ENCODE measurements around the gene TBC1D5. TPM values are rescaled to one million over a fixed set of nuclear protein-coding genes. Genes with fewer than 3 reads are reported as not detected.

TBC1D5 gene
- total and polyA plus RNA-seq, 2 of the 4 experiments (the other 2 are of a cell fraction), result 16.4 to 57.0 TPM

DNA sequence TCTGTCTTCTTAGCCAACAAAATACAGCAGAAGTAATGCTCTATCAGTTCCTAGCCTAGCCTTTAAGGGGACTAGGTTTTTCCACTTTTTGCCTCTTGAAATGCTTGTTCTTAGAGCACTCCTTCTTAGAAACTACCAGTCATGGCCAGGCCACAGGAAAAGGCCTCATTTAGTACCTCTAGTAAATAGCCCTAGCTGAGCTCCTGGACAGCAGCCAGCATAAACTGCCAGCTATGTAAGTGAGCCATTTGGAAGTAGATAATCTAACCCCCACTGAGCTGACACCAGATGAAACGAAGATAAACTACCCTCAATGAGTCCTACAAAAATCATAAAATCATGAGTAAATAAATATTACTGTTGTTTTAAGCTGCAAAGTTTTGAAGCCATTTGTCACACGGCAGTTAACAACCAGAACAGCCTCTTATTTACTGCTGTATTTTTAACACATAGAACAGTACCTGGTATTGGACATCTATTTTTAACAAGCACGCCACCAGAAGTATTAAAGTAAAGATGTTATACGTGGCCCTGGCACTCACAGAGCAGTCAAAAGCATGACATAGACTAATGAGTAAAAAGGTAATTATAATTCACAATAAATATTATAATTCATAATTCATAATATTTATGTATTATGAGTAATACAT is 12.0 kb downstream of the TBC1D5 start:
- Histone ChIP-seq H3K4me2 (ENCODE audit: low read depth, low read length) (no peak overlapping the region), H3K79me1 (ENCODE audit: low read depth in 1 of 2, low read length in 2 of 2) (peaks cover 10 to 19% of the 10 kb centered on the region in 2 experiments; a peak in 2 of 4 replicates), H3K18ac (ENCODE audit: low read depth, low read length) (no peak overlapping the region), H2AFZ (replicated peaks; ENCODE audit: low read length, poor library complexity) (no peak overlapping the region), H4K5ac (ENCODE audit: low read depth, low read length) (no peak overlapping the region), H2AK9ac (replicated peaks; ENCODE audit: low read depth, low read length, poor library complexity) (no peak overlapping the region), H3K27ac (ENCODE audit: insufficient read depth, low read length) (no peak overlapping the region), H3K56ac (ENCODE audit: extremely low read depth, insufficient read depth, low read length) (no peak overlapping the region), H3K4me3 (ENCODE audit: insufficient read depth, low read depth, low read length) (no peak overlapping the region), H3K4ac (ENCODE audit: low read depth, low read length) (no peak overlapping the region), H3K9me3 (ENCODE audit: control insufficient read depth, insufficient read depth, low read length) (no peaks in the 10 kb centered on the region; the same call in 1 of the 2 replicates), H3K9me1 (ENCODE audit: insufficient read depth, low read length) (no peaks in the 10 kb centered on the region), H2BK120ac (ENCODE audit: low read depth, low read length) (no peak overlapping the region), H2BK15ac (ENCODE audit: low read depth, low read length) (no peak overlapping the region), H2BK20ac (ENCODE audit: low read depth, low read length) (no peak overlapping the region), H3K27me3 (ENCODE audit: control insufficient read depth, insufficient read depth, low read length) (no peaks in the 10 kb centered on the region), H4K20me1 (ENCODE audit: insufficient read depth, low read length) (no peaks in the 10 kb centered on the region), H2BK5ac (ENCODE audit: low read depth, low read length, poor library complexity, severe bottlenecking) (no peak overlapping the region), H3K36me3 (ENCODE audit: control insufficient read depth, insufficient read depth, low read length) (peaks cover 2% of the 10 kb centered on the region), H3K4me1 (ENCODE audit: control insufficient read depth, insufficient read depth, low read length) (no peaks in the 10 kb centered on the region; the same call in 1 of the 2 replicates), H3K14ac (replicated peaks; ENCODE audit: low read depth, low read length) (no peak overlapping the region), H3K9ac (ENCODE audit: low read depth, low read length) (no peak overlapping the region), H3K23ac (ENCODE audit: low read depth, low read length) (no peak overlapping the region), H2AK5ac (ENCODE audit: low read depth, low read length) (no peak overlapping the region), H4K8ac (ENCODE audit: low read depth in 2 of 2, low read length in 2 of 2) (no peak overlapping the region), H4K91ac (ENCODE audit: insufficient read depth, low read depth, low read length) (no peak overlapping the region)
- ATAC-seq (ENCODE audit: low read depth), result no peak
- BruUV-seq (replicated peaks), result no TSS peak
- POLR2A ChIA-PET (ENCODE audit: unreplicated experiment), result no interaction called here
- in situ Hi-C loops (cut with MboI; ENCODE audit: low sequenced_read_pairs), result no loop called here
- dilution Hi-C loops (cut with HindIII; ENCODE audit: low sequenced_read_pairs, unreplicated experiment), result no loop called here
- TF ChIP-seq, protein P1, sequence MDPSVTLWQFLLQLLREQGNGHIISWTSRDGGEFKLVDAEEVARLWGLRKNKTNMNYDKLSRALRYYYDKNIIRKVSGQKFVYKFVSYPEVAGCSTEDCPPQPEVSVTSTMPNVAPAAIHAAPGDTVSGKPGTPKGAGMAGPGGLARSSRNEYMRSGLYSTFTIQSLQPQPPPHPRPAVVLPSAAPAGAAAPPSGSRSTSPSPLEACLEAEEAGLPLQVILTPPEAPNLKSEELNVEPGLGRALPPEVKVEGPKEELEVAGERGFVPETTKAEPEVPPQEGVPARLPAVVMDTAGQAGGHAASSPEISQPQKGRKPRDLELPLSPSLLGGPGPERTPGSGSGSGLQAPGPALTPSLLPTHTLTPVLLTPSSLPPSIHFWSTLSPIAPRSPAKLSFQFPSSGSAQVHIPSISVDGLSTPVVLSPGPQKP (IDR thresholded peaks at IDR 0.05; ENCODE audit: borderline replicate concordance, low read depth, low read length), result no peak
- TF ChIP-seq MAFK (IDR thresholded peaks at IDR 0.05; ENCODE audit: low read depth, low read length) (no peak), RAD21 (IDR thresholded peaks at IDR 0.05; ENCODE audit: low read length) (no peak), CHD1 (IDR thresholded peaks at IDR 0.05; ENCODE audit: low read depth, low read length) (no peak), FOS (IDR thresholded peaks at IDR 0.05; ENCODE audit: low read depth, low read length) (no peak)
- intact Hi-C loops (cut with micrococcal nuclease), result no loop called here
- CTCF ChIA-PET, result interaction anchor here (0.8 kb wide), 1 partner anchor 14 kb away, joined by 3 read pairs; no protein-coding TSS in a partner anchor
- DNase-seq, result peak; percentile 49
- WGBS, 2 experiments (ENCODE audit: extremely low coverage in 2 of 2, insufficient read length in 1 of 2), result no CpG with 5 or more reads among the region's 4 CpGs

All from IMR-90 (cell line).